Liver (tissue), 3 donors: ENCODE measurements around the gene CES1.

Experiments used
- FOXA2 ChIP-seq: IDR thresholded peaks from 2 replicates; pipeline ENCODE4 v1.6.1; 2016; ENCODE audit warnings: antibody characterized with exemption
- GABPA ChIP-seq, 2 donors: IDR thresholded peaks in 1 of 2; conservative IDR thresholded peaks in 1 of 2; 2 replicates each; pipeline ENCODE4 v1.6.1; 2016; ENCODE audit warnings: antibody characterized with exemption in 2 of 2, mild to moderate bottlenecking in 1 of 2, moderate library complexity in 1 of 2
- NR2F2 ChIP-seq: IDR thresholded peaks from 2 replicates; pipeline ENCODE4 v1.6.1; 2016; ENCODE audit warnings: antibody characterized with exemption
- RAD21 ChIP-seq, 2 donors: IDR thresholded peaks; 2 replicates each; pipeline ENCODE4 v1.6.1; 2016; ENCODE audit warnings: antibody characterized with exemption in 2 of 2, mild to moderate bottlenecking in 2 of 2
- RXRA ChIP-seq, 2 donors: IDR thresholded peaks; 2 replicates each; pipeline ENCODE4 v1.6.1; 2017 to 2018; ENCODE audit warnings: antibody characterized with exemption in 2 of 2, mild to moderate bottlenecking in 1 of 2
- TAF1 ChIP-seq: conservative IDR thresholded peaks from 2 replicates; pipeline ENCODE4 v1.6.1; 2016; ENCODE audit warnings: antibody characterized with exemption, mild to moderate bottlenecking
- YY1 ChIP-seq: IDR thresholded peaks from 2 replicates; pipeline ENCODE4 v1.6.1; 2016; ENCODE audit warnings: antibody characterized with exemption, mild to moderate bottlenecking
- TF ChIP-seq, protein P1 (sequence below): fragments of 150-350 bp; IDR thresholded peaks from 2 replicates; pipeline ENCODE4 v1.5.1; 2017; ENCODE audit warnings: improper control_type of control experiment, low read depth, low read length; ENCODE audit not compliant: missing input control
- TF ChIP-seq, protein P2 (sequence below): IDR thresholded peaks from 2 replicates; pipeline ENCODE4 v1.6.1; 2016; ENCODE audit warnings: antibody characterized with exemption
- TF ChIP-seq, protein P3 (sequence below): IDR thresholded peaks from 2 replicates; pipeline ENCODE4 v1.6.1; 2016; ENCODE audit warnings: antibody characterized with exemption, mild to moderate bottlenecking
- donor health status: healthy.
- donor health status: healthy.

DNA sequence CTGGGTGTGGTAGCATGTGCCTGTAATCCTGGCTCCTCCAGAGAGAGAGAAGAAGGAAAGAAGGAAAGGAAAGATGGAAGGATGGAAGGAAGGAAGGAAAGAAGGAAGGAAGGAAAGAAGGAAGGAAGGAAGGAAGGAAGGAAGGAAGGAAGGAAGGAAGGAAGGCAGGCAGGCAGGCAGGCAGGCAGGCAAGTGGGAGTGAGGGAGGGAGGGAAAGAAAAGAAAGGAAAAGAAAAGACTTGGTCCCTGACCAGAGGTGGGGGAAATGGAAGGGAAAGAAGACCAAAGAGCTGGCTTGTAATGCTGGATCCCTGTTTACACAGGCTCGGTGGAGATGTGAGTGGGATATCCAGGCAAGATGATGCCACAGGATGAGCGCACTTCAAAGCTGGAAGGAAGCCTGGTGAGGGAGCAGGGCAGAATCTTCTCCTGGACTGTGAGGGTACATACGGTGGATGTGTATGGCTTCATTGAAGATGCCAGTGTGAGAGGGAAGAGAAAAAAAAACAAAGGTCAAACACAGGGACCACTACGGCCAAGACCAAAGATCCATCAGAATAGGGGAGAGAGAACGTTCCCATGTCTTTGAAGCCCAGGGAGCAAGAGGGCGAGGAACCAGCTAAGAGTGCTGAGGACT, 2.1 kb downstream of the CES1 start:
- TF ChIP-seq NR2F2 (no peak), TAF1 (no peak), FOXA2 (no peak), RXRA (IDR thresholded peaks at IDR 0.05) (no peak), GABPA (IDR thresholded peaks at IDR 0.05 in 1 of 2, conservative IDR thresholded peaks at IDR 0.05 in 1 of 2) (no peak), RAD21 (IDR thresholded peaks at IDR 0.05) (no peak), YY1 (no peak)
- TF ChIP-seq, protein P1, sequence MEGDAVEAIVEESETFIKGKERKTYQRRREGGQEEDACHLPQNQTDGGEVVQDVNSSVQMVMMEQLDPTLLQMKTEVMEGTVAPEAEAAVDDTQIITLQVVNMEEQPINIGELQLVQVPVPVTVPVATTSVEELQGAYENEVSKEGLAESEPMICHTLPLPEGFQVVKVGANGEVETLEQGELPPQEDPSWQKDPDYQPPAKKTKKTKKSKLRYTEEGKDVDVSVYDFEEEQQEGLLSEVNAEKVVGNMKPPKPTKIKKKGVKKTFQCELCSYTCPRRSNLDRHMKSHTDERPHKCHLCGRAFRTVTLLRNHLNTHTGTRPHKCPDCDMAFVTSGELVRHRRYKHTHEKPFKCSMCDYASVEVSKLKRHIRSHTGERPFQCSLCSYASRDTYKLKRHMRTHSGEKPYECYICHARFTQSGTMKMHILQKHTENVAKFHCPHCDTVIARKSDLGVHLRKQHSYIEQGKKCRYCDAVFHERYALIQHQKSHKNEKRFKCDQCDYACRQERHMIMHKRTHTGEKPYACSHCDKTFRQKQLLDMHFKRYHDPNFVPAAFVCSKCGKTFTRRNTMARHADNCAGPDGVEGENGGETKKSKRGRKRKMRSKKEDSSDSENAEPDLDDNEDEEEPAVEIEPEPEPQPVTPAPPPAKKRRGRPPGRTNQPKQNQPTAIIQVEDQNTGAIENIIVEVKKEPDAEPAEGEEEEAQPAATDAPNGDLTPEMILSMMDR: no peak
- TF ChIP-seq, protein P2, sequence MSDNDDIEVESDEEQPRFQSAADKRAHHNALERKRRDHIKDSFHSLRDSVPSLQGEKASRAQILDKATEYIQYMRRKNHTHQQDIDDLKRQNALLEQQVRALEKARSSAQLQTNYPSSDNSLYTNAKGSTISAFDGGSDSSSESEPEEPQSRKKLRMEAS: no peak
- TF ChIP-seq, protein P3, sequence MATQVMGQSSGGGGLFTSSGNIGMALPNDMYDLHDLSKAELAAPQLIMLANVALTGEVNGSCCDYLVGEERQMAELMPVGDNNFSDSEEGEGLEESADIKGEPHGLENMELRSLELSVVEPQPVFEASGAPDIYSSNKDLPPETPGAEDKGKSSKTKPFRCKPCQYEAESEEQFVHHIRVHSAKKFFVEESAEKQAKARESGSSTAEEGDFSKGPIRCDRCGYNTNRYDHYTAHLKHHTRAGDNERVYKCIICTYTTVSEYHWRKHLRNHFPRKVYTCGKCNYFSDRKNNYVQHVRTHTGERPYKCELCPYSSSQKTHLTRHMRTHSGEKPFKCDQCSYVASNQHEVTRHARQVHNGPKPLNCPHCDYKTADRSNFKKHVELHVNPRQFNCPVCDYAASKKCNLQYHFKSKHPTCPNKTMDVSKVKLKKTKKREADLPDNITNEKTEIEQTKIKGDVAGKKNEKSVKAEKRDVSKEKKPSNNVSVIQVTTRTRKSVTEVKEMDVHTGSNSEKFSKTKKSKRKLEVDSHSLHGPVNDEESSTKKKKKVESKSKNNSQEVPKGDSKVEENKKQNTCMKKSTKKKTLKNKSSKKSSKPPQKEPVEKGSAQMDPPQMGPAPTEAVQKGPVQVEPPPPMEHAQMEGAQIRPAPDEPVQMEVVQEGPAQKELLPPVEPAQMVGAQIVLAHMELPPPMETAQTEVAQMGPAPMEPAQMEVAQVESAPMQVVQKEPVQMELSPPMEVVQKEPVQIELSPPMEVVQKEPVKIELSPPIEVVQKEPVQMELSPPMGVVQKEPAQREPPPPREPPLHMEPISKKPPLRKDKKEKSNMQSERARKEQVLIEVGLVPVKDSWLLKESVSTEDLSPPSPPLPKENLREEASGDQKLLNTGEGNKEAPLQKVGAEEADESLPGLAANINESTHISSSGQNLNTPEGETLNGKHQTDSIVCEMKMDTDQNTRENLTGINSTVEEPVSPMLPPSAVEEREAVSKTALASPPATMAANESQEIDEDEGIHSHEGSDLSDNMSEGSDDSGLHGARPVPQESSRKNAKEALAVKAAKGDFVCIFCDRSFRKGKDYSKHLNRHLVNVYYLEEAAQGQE: no peak
